ENCODE data around the gene RMDN3. TPM values are rescaled to one million over a fixed set of nuclear protein-coding genes. Genes with fewer than 3 reads are reported as not detected.

RMDN3 gene
- 10 to 100 TPM; 18.4 to 30.9 TPM for total RNA-seq

DNA sequence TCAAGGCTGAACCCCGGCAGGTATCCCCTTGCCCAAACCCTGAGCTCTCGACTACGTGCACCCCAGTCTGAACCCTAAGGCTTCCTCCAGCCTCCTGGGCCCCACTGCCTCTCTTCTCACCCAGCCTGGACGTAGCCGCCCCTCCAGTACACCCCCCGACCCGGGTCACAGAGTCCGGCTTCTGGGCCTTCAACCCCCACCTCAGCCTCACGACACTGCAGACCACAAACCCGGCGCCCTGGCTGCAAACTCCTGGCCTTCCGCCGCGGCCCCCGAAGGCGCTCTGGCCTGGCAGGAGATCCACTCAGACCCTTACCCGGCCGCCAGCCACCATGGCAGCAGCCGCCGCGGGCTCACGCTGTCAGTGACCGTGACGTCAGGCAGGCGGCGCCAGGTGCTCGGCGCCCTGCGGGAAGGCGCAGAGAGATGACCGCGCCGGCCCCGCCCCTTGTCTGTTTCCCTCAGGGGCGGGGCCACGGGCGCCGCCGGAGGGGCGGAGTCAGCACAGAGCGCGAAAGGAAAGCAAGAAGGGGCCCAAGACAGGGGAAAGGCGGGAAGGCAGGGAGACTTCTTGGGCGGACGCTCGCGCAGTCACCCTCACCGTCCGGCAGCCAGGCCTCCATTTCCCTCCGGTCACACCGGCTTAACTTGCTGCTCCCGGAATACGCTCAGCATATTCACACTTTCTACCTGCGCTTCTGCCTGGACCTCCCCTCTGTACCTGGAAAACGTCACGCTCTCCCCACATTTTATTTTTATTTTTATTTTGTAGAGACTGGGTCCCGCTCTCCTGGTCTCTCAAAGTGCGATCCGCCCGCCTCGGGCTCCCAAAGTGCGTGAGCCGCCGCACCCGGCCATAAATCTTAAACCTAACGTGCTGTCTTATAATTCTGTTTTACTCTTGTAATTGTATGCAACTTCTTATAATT, at the start of gene RMDN3:
RMDN3 (minus strand) TSS at position 372 of the 929 bp plus-strand sequence. CDS start 471 bp downstream, outside the sequence.
- peaks cover 40% of the 10 kb centered on the region for H3K36me3 Mint-ChIP-seq (ENCODE audit: low read depth)
- ATAC-seq (replicated peaks) = peak; percentile 93
- H3K4me1 Mint-ChIP-seq = peaks cover 20% of the 10 kb centered on the region
- H3K4me3 Mint-ChIP-seq = peak within 1 kb of the TSS; percentile 90
- no peaks in the 10 kb centered on the region for H3K27me3 Mint-ChIP-seq
- H3K9me3 Mint-ChIP-seq = no peaks in the 10 kb centered on the region
- H3K27ac Mint-ChIP-seq = peak within 1 kb of the TSS; percentile 97

DNA sequence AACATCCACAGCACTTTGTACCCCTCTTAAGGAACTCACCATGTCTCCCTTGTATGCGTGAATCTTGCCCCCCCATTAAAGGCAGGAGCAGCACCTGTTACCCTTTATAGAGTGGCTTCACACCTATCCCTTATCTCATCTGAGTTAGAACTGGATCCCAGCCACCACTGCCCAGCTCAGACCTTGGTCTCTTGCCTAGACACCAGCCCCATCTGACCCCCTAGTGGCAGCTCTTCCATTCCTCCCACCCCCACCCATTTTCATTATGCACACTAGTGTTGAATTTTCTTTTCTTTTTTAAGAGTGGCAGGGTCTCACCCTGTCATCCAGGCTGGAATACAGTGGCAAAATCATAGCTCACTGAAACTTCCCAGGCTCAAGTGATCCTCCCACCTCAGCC, 48.6 kb upstream of the RMDN3 start:
- Mint-ChIP-seq H3K4me3 (no peak overlapping the region), H3K4me1 (peaks cover 12% of the 10 kb centered on the region), H3K36me3 (ENCODE audit: low read depth) (peaks cover 41% of the 10 kb centered on the region), H3K9me3 (no peaks in the 10 kb centered on the region), H3K27ac (no peak overlapping the region), H3K27me3 (no peaks in the 10 kb centered on the region)
- ATAC-seq (replicated peaks) = no peak

- no peak for ATAC-seq (replicated peaks)
- Mint-ChIP-seq H3K4me3 (no peak overlapping the region), H3K36me3 (ENCODE audit: low read depth) (peaks cover 48% of the 10 kb centered on the region), H3K27me3 (no peaks in the 10 kb centered on the region), H3K9me3 (no peaks in the 10 kb centered on the region), H3K4me1 (peaks cover 15% of the 10 kb centered on the region), H3K27ac (no peak overlapping the region)
Measured at GRCh38 chr15:40803076-40803475, 48.0 kb upstream of the RMDN3 start.

DNA sequence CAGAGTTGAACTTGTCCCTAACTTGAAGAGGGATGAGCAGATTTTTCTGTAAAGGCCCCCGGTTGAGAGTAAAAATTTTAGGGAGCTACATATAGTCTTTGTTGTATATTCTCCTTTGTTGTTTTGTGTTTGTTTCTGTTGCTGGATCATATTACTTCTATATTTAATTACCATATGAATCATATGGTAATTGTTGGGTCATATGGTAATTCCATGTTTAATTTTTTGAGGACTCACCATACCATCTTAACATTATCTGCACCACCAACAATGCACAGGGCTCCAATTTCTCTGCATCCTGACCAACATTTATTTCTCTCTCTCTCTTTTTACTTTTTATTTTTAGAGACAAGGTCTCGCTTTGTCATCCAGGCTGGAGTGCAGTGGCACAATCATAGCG, 44.5 kb upstream of the RMDN3 start:
- H3K4me3 Mint-ChIP-seq = no peak overlapping the region
- no peaks in the 10 kb centered on the region for H3K9me3 Mint-ChIP-seq
- no peak overlapping the region for H3K27ac Mint-ChIP-seq
- H3K27me3 Mint-ChIP-seq = no peaks in the 10 kb centered on the region
- peaks cover 13% of the 10 kb centered on the region for H3K4me1 Mint-ChIP-seq
- no peak for ATAC-seq (replicated peaks)
- H3K36me3 Mint-ChIP-seq (ENCODE audit: low read depth) = peaks cover 53% of the 10 kb centered on the region

- Mint-ChIP-seq H3K27ac (peak overlapping the region; percentile 2), H3K4me1 (peaks cover 19% of the 10 kb centered on the region), H3K36me3 (ENCODE audit: low read depth) (peaks cover 49% of the 10 kb centered on the region), H3K9me3 (no peaks in the 10 kb centered on the region), H3K27me3 (no peaks in the 10 kb centered on the region), H3K4me3 (no peak overlapping the region)
- ATAC-seq (replicated peaks) = no peak
Measured at GRCh38 chr15:40796512-40796911, 41.5 kb upstream of the RMDN3 start.

DNA sequence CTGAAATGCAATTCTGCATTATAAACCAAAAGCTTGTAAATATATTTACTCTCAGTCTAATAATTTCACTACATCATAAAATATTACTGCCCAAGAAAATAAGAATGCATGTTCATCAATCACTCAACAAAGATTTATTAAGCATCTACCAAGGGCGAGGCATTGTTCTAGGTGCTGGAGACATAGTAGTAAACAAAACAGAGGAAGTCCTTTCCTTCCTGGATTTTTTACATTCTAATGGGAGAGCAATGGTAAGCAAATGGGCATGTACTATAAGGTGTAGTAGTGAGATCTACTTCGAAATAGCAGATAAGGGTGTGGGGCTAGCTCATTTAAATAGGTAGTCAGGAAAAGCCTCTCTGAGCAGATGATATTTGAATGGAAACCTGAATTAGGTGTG, 41.0 kb upstream of the RMDN3 start:
- H3K4me1 Mint-ChIP-seq = peaks cover 19% of the 10 kb centered on the region
- no peaks in the 10 kb centered on the region for H3K9me3 Mint-ChIP-seq
- ATAC-seq (replicated peaks) = no peak
- H3K36me3 Mint-ChIP-seq (ENCODE audit: low read depth) = peaks cover 45% of the 10 kb centered on the region
- H3K27me3 Mint-ChIP-seq = no peaks in the 10 kb centered on the region
- no peak overlapping the region for H3K4me3 Mint-ChIP-seq
- H3K27ac Mint-ChIP-seq = peak overlapping the region; percentile 2

DNA sequence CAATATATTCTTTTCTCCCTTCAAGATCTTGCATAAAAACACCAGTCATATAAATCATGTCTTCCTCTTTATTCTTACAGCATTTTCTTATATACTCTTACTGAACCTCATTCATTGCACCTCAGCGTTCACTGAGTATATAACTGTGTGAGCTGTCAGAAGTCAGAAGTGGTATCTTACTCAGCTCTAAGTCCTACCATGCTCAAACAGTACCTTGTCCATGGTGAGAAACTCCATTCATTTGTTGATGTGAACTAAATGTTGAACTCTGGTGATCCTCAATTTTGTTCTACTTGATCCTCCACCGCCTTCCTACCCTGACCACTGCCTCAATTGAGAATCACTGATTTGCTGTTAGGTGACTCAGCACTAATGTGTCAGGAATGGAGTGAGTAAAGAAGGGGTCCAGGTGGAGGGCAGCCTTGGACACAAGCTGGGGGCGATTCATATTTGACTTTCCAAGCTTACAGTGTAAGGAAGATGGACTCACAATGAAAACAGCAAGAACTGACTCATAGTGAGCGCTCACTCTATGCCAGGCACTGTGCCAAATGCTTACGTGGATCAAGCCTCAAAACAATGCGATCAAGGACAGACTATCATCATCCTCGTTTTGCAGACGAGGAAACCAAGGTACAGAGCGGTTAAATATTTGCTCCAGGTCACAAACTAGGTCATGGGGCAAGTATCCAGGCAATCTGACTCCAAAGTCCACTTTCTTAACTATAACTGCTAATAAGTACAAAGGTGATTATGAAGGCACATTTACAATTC, 38.3 kb upstream of the RMDN3 start:
- Mint-ChIP-seq H3K27me3 (no peaks in the 10 kb centered on the region), H3K27ac (peak overlapping the region; percentile 42), H3K9me3 (no peaks in the 10 kb centered on the region), H3K4me1 (peaks cover 23% of the 10 kb centered on the region), H3K36me3 (ENCODE audit: low read depth) (peaks cover 19% of the 10 kb centered on the region), H3K4me3 (peak overlapping the region; percentile 20)
- ATAC-seq (replicated peaks) = peak; percentile 94

DNA sequence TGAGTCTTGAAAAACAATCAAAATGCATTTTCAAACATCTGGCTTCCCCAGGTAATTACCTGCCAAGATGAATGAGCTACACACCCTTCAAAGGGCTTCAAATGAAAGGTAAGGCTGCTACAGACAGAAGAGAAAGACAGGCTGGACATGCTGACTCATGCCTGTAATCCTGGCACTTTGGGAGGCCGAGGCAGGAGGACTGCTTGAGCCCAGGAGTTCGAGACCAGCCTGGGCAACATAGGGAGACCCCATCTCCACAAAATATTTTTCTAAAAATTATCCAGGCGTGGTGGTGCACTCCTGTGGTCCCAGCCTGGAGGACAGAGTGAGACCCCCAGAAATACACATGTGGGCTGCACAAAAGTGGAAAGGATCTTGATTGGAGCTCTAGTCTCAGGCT, 37.3 kb upstream of the RMDN3 start:
- H3K4me3 Mint-ChIP-seq = no peak overlapping the region
- no peak overlapping the region for H3K27ac Mint-ChIP-seq
- H3K4me1 Mint-ChIP-seq = peaks cover 20% of the 10 kb centered on the region
- ATAC-seq (replicated peaks) = no peak
- no peaks in the 10 kb centered on the region for H3K27me3 Mint-ChIP-seq
- H3K36me3 Mint-ChIP-seq (ENCODE audit: low read depth) = peaks cover 10% of the 10 kb centered on the region
- no peaks in the 10 kb centered on the region for H3K9me3 Mint-ChIP-seq

GRCh38 chr15:40790718-40791117, 35.7 kb upstream of the RMDN3 start:
- ATAC-seq (replicated peaks) = no peak
- Mint-ChIP-seq H3K36me3 (ENCODE audit: low read depth) (peaks cover 10% of the 10 kb centered on the region), H3K4me1 (peaks cover 26% of the 10 kb centered on the region), H3K27me3 (no peaks in the 10 kb centered on the region), H3K27ac (no peak overlapping the region), H3K4me3 (no peak overlapping the region), H3K9me3 (no peaks in the 10 kb centered on the region)

DNA sequence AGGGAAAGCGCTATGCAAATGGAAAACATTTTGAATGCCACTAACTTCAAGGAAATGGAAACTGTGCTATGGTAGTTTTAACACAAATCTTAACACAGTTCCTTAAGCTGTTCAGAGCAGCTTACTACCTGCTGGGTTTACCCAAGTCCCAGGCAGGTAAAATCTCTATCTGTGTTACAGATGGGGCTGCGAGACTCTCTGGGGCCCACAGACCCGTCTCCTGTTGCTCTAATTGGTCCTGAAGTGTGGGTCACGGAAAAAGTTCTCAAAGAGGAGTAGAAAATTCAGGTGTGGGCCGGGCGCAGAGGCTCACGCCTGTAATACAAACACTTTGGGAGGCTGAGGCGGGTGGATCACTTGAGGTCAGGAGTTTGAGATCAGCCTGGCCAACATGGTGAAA, 34.9 kb upstream of the RMDN3 start:
- Mint-ChIP-seq H3K4me3 (no peak overlapping the region), H3K27me3 (no peaks in the 10 kb centered on the region), H3K27ac (no peak overlapping the region), H3K4me1 (peaks cover 26% of the 10 kb centered on the region), H3K36me3 (ENCODE audit: low read depth) (peaks cover 10% of the 10 kb centered on the region), H3K9me3 (no peaks in the 10 kb centered on the region)
- no peak for ATAC-seq (replicated peaks)

DNA sequence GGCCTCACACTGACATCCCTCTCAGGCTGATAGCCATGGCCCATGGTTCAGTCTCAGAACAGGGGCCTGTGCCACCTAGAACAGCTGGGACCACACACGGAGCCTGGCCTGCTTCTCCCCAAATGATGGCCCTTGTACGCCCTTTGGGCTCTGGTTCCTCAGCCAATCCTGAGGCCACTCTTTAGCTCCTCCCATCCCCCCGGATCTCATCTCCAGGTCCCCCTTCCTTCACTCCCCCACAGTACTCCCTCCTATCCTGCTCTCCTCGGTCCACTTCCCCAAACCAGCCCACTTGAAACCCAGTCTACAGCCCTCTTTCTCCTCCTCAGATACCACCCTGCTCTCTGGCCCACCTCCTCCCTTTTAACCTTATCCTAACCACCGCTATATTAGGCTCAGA, 34.1 kb upstream of the RMDN3 start:
- H3K27ac Mint-ChIP-seq = peak overlapping the region; percentile 72
- H3K27me3 Mint-ChIP-seq = no peaks in the 10 kb centered on the region
- no peak for ATAC-seq (replicated peaks)

GRCh38 chr15:40787991-40788390, 32.9 kb upstream of the RMDN3 start:
- peak overlapping the region; percentile 26 for H3K4me3 Mint-ChIP-seq
- no peaks in the 10 kb centered on the region for H3K9me3 Mint-ChIP-seq
- no peaks in the 10 kb centered on the region for H3K27me3 Mint-ChIP-seq
- peak; percentile 5 for ATAC-seq (replicated peaks)
- H3K36me3 Mint-ChIP-seq (ENCODE audit: low read depth) = peaks cover 8% of the 10 kb centered on the region
- peak overlapping the region; percentile 77 for H3K27ac Mint-ChIP-seq
- peaks cover 16% of the 10 kb centered on the region for H3K4me1 Mint-ChIP-seq

More for the DNA sequence above, 34.1 kb upstream of the RMDN3 start:
- Mint-ChIP-seq H3K36me3 (ENCODE audit: low read depth) (peaks cover 10% of the 10 kb centered on the region), H3K9me3 (no peaks in the 10 kb centered on the region), H3K4me1 (peaks cover 26% of the 10 kb centered on the region), H3K4me3 (no peak overlapping the region)

DNA sequence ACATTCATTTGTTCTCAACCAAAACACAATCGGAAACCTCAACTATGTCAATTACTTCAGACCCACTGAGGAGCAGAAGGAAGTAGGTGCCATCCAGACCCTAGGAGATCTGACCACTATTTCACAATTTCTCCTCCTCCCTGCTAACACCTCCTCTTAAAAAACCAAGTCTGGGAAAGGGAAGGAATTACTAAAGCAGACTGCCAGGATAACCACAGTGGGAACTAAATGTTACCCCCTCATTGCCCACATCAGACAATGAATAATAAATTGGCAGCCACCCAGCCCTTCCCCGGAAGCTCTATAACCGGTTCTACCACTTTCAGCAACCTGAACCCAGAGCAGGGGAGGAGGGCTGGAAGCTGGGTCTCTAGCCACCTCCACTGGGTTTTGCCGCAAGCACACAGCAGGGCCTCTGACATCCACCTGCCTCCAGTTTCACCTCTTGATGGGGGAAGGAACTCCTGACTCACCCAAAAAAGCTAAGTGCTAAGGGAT, 32.3 kb upstream of the RMDN3 start:
- Mint-ChIP-seq H3K4me1 (peaks cover 16% of the 10 kb centered on the region), H3K9me3 (no peaks in the 10 kb centered on the region), H3K4me3 (peak overlapping the region; percentile 26), H3K27me3 (no peaks in the 10 kb centered on the region), H3K27ac (peak overlapping the region; percentile 77), H3K36me3 (ENCODE audit: low read depth) (peaks cover 6% of the 10 kb centered on the region)
- ATAC-seq (replicated peaks) = peak; percentile 91

DNA sequence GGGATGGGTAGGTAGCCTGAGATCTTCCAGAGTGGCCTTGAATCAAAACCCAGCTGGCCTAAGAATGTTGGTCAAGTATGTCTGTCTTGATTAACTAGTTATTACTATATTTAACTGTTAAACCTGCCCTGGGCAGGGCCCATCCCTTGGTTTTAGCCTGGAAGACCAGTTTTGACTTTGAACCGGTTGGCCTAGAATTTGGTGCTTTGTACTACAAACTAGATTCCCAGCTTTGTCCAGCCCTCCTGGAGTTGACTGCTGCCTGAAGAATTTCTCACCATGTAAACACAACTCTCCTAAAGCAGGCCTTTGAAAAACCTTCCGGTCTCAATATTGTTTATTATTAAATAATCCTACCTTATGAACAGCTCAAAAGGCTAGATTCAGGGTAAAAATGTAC, 30.8 kb upstream of the RMDN3 start:
- peaks cover 6% of the 10 kb centered on the region for H3K36me3 Mint-ChIP-seq (ENCODE audit: low read depth)
- peaks cover 16% of the 10 kb centered on the region for H3K4me1 Mint-ChIP-seq
- no peak for ATAC-seq (replicated peaks)
- no peaks in the 10 kb centered on the region for H3K9me3 Mint-ChIP-seq
- no peak overlapping the region for H3K27ac Mint-ChIP-seq
- H3K27me3 Mint-ChIP-seq = no peaks in the 10 kb centered on the region
- no peak overlapping the region for H3K4me3 Mint-ChIP-seq
